ENCODE data around the gene RTP2. TPM values are rescaled to one million over a fixed set of nuclear protein-coding genes. Genes with fewer than 3 reads are reported as not detected.
"Not testable (repeated sequence)": the region's sequence is repeated elsewhere in the genome, so short reads cannot be mapped to it uniquely, and the experiment has no call there.

Gene RTP2
- total RNA-seq, 2 experiments from 2014 or later = not detected

DNA sequence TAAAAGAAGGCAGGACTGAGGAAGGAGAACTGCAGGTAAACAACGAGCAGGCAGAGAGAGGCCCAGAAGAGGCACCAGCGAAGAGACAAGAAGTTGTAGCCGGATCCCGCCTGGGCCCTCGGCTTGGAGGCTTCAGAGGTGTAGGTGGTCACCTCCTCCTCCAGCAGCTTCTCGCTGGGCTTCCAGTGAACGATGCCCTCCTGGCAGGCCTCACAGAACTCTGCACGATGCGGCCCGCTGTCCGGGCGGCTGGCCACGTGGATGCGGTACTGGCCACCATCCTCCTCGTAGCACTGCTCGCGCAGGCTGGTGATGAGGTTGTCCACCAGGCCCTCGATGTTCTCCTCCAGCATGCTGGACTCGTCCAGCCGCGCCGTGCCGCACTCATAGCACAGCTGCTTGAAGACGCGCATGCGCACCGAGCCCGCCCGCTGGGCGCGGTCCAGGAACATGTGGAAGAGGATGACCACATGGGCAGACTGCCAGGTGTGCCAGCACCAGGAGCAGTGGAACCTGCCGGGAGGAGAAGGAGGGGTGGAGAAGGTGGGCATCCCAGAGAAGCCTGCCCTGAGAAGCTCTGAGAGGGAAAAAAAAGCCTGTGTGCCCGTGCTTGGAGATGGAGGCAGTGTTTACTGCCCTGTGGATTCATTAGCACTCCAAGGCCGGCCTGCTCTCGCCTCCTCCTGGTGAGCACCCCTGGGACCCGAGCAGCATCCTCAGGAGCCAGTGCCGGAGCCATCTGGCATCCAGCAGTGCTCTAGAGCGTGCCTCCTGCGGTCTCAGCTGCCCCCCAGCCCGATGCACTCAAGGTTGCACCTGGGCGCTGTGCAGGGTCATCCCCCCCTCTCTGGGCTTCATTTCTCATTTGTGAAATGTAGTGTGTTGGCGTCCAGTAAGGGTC lies 3.6 kb downstream of the RTP2 start:
- Mint-ChIP-seq H3K9me3 (no peaks in the 10 kb centered on the region), H3K36me3 (ENCODE audit: low read depth) (no peaks in the 10 kb centered on the region), H3K4me1 (no peaks in the 10 kb centered on the region), H3K4me3 (no peak overlapping the region), H3K27ac (no peak overlapping the region), H3K27me3 (peaks cover 24% of the 10 kb centered on the region)
- no peak for DNase-seq
- ChIA-PET CTCF (no interaction called here), POLR2A (no interaction called here)

DNA sequence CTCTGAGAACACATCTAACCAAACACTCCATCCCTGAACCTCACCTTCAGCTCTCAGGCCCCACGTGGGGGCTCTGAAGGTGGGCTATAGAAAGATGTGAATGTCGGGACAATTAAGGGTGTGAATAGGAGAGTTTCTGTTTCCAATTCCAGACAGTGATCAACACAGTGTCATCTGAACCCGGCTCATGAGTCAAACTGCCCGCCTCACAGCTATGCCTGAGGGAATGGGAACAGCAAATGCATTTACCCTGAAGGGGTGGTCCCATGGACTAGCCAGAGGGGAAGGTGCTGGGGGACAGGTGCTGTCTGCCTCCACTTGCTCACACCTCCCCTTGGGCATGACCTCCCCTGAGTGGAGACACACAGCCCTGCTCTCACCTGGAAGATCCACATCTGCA lies 6.3 kb downstream of the RTP2 start:
- Mint-ChIP-seq H3K27me3 (peaks cover 36% of the 10 kb centered on the region), H3K4me1 (no peaks in the 10 kb centered on the region), H3K27ac (no peak overlapping the region), H3K9me3 (no peaks in the 10 kb centered on the region), H3K36me3 (ENCODE audit: low read depth) (no peaks in the 10 kb centered on the region), H3K4me3 (no peak overlapping the region)
- ChIA-PET POLR2A (no interaction called here), CTCF (interaction anchor here (2.3 kb wide), 1 partner anchor 16 kb away, joined by 9 read pairs; no protein-coding TSS in a partner anchor)
- DNase-seq = no peak

DNA sequence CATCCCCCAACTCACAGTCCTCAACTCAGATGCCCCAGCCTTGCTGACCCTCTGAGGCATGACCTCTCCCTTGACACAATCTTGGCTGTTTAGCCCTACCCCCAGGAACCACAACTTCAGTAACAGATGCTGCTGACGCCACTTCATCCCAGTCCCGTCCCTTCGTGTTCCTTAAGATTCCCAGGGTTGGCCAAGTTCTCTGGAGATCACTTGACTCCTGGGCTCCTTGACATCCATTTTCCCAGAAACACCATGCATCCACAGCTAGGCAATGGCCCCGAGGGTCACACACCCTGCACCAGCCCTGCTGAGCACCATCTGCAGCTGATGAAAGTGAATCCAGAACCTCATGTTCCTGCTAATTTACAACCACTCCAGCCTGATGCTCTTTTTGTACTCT lies 6.9 kb downstream of the RTP2 start:
- ChIA-PET CTCF (interaction anchor here (2.3 kb wide), 1 partner anchor 16 kb away, joined by 9 read pairs; no protein-coding TSS in a partner anchor), POLR2A (no interaction called here)
- Mint-ChIP-seq H3K27me3 (peaks cover 42% of the 10 kb centered on the region), H3K4me1 (no peaks in the 10 kb centered on the region), H3K27ac (no peak overlapping the region), H3K9me3 (no peaks in the 10 kb centered on the region), H3K4me3 (no peak overlapping the region), H3K36me3 (ENCODE audit: low read depth) (no peaks in the 10 kb centered on the region)
- DNase-seq = no peak

DNA sequence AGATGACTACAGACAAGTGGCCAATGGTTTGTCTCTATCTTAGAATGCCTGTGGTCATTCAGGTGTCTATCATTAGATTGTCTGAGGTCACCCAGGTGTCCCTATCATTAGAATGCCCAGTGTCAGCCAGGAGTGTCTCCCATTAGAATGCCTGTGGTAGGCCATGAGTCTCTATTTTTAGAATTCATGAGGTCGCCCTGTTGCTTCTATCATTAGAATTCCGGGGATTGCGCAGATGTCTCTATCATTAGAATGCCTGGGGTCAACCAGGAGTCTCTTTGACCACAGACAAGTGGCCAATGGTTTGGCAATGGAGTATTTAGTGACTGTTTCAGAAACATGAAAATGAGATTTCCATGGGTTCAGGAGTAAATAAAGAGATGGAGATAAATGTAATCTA lies 7.6 kb downstream of the RTP2 start:
- H3K4me3 Mint-ChIP-seq = no peak overlapping the region
- ChIA-PET POLR2A (no interaction called here), CTCF (no interaction called here)
- no peak for DNase-seq
- H3K4me1 Mint-ChIP-seq = no peaks in the 10 kb centered on the region
- peaks cover 46% of the 10 kb centered on the region for H3K27me3 Mint-ChIP-seq
- H3K36me3 Mint-ChIP-seq (ENCODE audit: low read depth) = no peaks in the 10 kb centered on the region
- H3K27ac Mint-ChIP-seq = no peak overlapping the region
- H3K9me3 Mint-ChIP-seq = no peaks in the 10 kb centered on the region

DNA sequence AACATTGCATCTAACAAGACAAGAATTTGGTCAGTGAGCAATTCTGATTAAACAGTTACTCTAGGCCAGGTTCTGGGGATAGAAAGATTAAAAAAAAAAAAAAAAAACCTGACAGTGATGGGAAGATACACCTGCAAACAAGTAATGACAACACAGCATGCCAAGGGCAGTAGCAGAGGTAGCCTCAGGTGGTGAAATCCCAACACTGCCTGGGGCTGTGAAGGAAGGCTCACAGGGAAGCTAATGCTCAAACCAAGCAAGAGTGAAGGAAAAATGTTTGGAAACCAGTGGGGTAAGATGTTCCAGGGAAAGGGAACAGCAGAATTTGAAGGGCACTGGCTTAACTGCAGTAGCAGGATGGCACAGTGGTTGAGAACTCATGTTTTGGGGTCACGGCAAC lies 8.9 kb downstream of the RTP2 start:
- Mint-ChIP-seq H3K9me3 (no peaks in the 10 kb centered on the region), H3K27ac (no peak overlapping the region), H3K36me3 (ENCODE audit: low read depth) (no peaks in the 10 kb centered on the region), H3K4me1 (no peaks in the 10 kb centered on the region), H3K4me3 (no peak overlapping the region), H3K27me3 (peaks cover 53% of the 10 kb centered on the region)
- CTCF ChIA-PET = interaction anchor here (1.6 to 1.9 kb wide), 2 partner anchors 14 to 22 kb away, joined by 5 to 7 read pairs; no protein-coding TSS in a partner anchor
- DNase-seq = no peak
- POLR2A ChIA-PET = no interaction called here

DNA sequence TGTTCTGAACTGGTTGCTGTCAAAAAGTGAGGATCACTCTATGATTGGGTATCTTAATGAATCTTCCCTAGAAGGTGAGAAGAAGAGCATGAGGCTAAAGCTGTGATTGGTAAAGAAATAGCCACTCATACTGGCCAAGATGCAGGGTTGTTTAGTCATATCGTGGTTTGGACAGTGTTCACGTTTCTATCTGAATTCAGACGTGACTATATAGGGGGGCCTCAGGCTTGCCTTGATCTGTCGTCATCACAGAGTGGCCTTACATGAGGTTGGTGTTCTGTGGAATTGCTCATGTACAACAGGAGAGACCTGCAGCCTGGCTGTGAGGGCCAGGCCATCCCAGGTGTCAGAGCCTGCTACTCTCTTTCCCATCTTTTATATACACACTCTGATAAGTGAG lies 12.4 kb downstream of the RTP2 start:
- Mint-ChIP-seq H3K36me3 (ENCODE audit: low read depth) (no peaks in the 10 kb centered on the region), H3K4me3 (no peak overlapping the region), H3K9me3 (no peaks in the 10 kb centered on the region), H3K27ac (no peak overlapping the region), H3K27me3 (peaks cover 60% of the 10 kb centered on the region), H3K4me1 (no peaks in the 10 kb centered on the region)
- ChIA-PET CTCF (interaction anchor here (1.1 to 1.3 kb wide), 2 partner anchors 10 to 370 kb away, joined by 3 to 4 read pairs; no protein-coding TSS in a partner anchor), POLR2A (no interaction called here)
- no peak for DNase-seq

DNA sequence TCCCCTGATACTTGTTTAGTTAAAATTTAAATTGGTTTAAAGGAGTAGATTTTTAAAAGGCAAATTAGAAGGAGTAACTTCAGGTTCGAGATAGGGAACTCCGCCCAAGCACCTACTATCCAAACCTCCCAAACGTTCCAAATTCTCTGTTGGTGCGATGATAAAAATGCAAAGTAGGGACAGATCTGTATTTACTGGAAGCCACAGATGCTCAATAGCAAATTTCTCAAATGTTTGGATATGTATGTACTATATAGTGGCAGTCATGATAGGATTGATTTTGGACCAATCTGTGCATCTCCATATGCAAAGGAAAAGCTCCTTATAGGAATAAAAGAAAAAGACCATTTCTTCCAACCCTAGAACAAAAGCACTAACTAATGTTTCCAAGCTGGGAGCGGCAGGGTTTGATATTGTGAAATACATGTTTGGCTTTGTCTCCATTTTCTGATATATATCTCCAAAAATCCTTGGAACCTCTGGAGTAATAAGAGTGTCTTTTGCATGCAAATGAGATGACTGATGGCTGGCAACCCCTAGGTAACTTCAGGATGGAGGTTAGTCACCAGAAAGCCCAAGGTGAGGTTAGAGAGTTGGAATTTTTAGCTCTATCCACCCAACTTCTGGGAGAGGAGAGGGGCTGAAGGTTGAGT lies 15.6 kb downstream of the RTP2 start:
- CTCF ChIA-PET = interaction anchor here (0.8 to 1.3 kb wide), 4 partner anchors 7 to 767 kb away, joined by 3 to 5 read pairs (median 4); no protein-coding TSS in a partner anchor

DNA sequence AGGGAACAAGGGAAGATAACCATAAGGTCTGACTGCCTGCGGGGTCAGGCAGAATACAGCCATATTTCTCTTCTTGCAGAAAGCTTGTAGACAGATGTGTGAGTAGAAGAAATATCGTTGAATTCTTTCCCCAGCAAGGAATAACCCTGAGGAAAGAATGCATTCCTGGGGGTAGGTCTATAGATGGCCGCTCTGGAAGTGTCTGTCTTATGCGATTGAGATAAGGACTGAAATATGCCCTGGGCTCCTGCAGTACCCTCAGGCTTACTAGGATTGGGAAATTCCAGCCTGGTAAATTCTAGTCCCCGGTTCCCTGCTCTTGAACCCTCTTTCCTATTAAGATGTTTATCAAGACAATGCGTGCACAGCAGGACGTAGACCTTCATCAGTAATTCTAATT lies 16.4 kb downstream of the RTP2 start:
- ChIA-PET POLR2A (no interaction called here), CTCF (no interaction called here)
- Mint-ChIP-seq H3K9me3 (no peaks in the 10 kb centered on the region), H3K36me3 (ENCODE audit: low read depth) (no peaks in the 10 kb centered on the region), H3K4me3 (no peak overlapping the region), H3K4me1 (peaks cover 3% of the 10 kb centered on the region), H3K27me3 (peaks cover 61% of the 10 kb centered on the region), H3K27ac (no peak overlapping the region)
- no peak for DNase-seq

More for the DNA sequence above, 15.6 kb downstream of the RTP2 start:
- POLR2A ChIA-PET = no interaction called here
- Mint-ChIP-seq H3K4me1 (peaks cover 3% of the 10 kb centered on the region), H3K27ac (no peak overlapping the region), H3K27me3 (peaks cover 67% of the 10 kb centered on the region), H3K9me3 (no peaks in the 10 kb centered on the region), H3K36me3 (ENCODE audit: low read depth) (no peaks in the 10 kb centered on the region), H3K4me3 (no peak overlapping the region)
- no peak for DNase-seq

DNA sequence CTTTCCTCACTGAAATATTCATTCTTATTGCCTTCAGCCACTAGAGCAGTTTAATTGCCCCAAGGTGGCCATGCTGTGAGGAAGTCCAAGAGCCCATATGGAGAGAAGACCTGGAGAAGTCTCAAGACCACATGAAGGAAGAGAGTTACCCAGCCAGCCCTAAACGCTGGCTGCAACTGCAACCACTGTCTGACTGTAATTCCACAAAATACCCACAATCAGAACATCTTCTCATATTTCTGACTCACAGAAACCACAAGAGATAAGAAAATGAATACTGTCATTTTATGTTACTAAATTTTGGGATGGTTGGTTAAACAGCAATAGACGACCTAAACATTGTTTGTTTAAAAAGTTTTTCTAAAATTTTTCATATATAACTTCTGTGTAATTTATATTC lies 17.5 kb downstream of the RTP2 start:
- Mint-ChIP-seq H3K27ac (no peak overlapping the region), H3K27me3 (peaks cover 58% of the 10 kb centered on the region)
- POLR2A ChIA-PET = no interaction called here

DNA sequence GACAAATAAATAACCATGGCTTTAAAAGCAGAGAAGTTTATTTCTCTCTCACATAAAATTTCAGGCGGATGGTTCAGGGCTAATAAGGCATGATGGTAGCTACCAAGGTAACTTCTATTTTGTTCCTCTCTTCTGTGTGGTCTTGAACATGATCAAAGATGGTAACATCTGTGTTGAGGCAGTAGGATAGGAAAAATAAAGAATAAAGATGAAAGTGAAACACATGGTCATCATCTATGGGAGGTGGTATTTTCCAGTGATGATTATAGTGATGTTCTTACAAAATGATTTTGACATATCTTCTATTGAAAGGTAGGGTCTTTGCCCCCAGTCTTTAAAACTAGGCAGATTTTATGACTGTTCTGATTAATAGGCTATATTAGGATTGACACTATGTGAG lies 17.9 kb downstream of the RTP2 start:
- Mint-ChIP-seq H3K27ac (no peak overlapping the region), H3K36me3 (ENCODE audit: low read depth) (no peaks in the 10 kb centered on the region), H3K27me3 (peaks cover 58% of the 10 kb centered on the region), H3K9me3 (no peaks in the 10 kb centered on the region), H3K4me1 (peaks cover 3% of the 10 kb centered on the region), H3K4me3 (no peak overlapping the region)
- ChIA-PET CTCF (interaction anchor here (0.6 to 3.1 kb wide), 4 partner anchors 29 to 367 kb away, joined by 3 to 15 read pairs (median 3); no protein-coding TSS in a partner anchor), POLR2A (no interaction called here)
- no peak for DNase-seq

More for the DNA sequence above, 17.5 kb downstream of the RTP2 start:
- no peaks in the 10 kb centered on the region for H3K9me3 Mint-ChIP-seq
- no peaks in the 10 kb centered on the region for H3K36me3 Mint-ChIP-seq (ENCODE audit: low read depth)
- H3K4me1 Mint-ChIP-seq = peaks cover 3% of the 10 kb centered on the region
- no peak overlapping the region for H3K4me3 Mint-ChIP-seq
- CTCF ChIA-PET = interaction anchor here (0.6 to 3.1 kb wide), 4 partner anchors 29 to 367 kb away, joined by 3 to 15 read pairs (median 3); no protein-coding TSS in a partner anchor
- DNase-seq = no peak

DNA sequence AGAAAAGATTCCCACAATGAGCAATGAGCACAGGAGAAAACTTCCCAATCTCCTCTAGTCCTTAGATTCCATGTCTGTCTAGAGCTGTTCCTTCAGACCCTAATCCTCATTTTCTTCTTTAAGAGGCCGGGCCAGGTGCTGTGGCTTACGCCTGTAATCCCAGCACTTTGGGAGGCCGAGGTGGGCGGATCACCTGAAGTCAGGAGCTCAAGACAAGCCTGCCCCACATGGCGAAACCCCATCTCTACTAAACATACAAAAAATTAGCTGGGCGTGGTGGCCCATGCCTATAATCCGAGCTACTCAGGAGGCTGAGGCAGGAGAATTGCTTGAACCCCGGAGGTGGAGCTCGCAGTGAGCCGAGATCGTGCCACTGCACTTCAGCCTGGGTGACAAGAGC lies 20.6 kb downstream of the RTP2 start:
- CTCF ChIA-PET = interaction anchor here (0.7 to 7.8 kb wide), 6 partner anchors 25 to 377 kb away, joined by 3 to 313 read pairs (median 5); no protein-coding TSS in a partner anchor
- peaks cover 59% of the 10 kb centered on the region for H3K27me3 Mint-ChIP-seq
- H3K27ac Mint-ChIP-seq; H3K4me3 Mint-ChIP-seq; H3K36me3 Mint-ChIP-seq (ENCODE audit: low read depth); DNase-seq; H3K4me1 Mint-ChIP-seq; H3K9me3 Mint-ChIP-seq; POLR2A ChIA-PET: not testable (repeated sequence)

DNA sequence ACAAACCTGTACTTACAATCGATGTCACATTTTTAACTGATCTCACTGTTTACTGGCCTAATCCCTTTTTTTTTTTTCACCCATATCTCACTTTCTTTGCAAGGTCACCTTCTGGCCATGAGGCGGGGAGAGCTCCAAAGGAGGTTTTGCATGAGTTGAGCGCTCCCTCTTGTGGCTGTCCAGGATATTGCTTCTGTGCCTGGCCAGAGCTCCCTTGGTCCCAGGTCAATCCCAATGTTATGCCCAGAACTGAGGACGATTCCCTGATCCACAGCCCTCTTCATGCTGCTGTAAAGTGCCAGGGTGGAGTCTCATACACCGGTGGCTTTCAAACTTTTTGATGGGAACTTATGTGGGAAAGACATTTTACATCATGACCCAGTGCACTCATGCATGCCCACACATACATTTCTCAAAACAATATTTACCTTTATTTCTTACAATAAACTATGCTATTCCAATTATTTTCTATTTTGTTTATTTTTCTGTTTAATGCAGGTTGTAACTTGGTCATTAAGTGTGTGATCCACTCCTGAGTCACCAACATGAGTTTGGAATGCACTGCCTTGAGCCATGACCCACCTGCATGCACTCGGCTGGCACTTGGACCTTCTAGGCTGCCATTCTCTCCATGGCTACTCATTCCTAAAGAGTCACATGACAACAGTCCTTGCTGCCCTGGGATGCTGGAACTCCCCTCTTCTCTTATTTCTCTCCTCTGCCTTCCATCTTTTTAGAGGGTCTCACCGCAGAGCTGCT lies 22.5 kb downstream of the RTP2 start:
- ChIA-PET CTCF (interaction anchor here (0.6 to 7.8 kb wide), 59 partner anchors 8 to 567 kb away, joined by 3 to 313 read pairs (median 4); partner anchors contain the start of genes RTP2, RTP4 and SST), POLR2A (interaction anchor here (0.9 to 1.4 kb wide), 4 partner anchors 65 to 459 kb away, joined by 3 to 9 read pairs (median 3); no protein-coding TSS in a partner anchor)
- Mint-ChIP-seq H3K4me1 (peaks cover 2% of the 10 kb centered on the region), H3K9me3 (no peaks in the 10 kb centered on the region), H3K4me3 (no peak overlapping the region), H3K27me3 (peaks cover 59% of the 10 kb centered on the region), H3K36me3 (ENCODE audit: low read depth) (no peaks in the 10 kb centered on the region), H3K27ac (no peak overlapping the region)
- peak; percentile 68 for DNase-seq
